Aorta (tissue), 5 donors: ENCODE data around the gene HLCS. TPM values are rescaled to one million over a fixed set of nuclear protein-coding genes. Genes with fewer than 3 reads are reported as not detected.

Source experiments
- ATAC-seq: fragments of 200-7000 bp; cut with Tn5 transposase; one replicate; pipeline ENCODE4 v1.9.1; 2022; ENCODE audit warnings: moderate library complexity; ENCODE audit not compliant: low FRiP score
- DNase-seq, 2 donors: peaks; one replicate each; pipeline ENCODE4 v3.0.0-alpha.2; 2020
- H3K27ac ChIP-seq, 2 donors: one replicate each; pipeline ENCODE4 v1.5.1; 2013; ENCODE audit warnings: low read length in 2 of 2, mild to moderate bottlenecking in 2 of 2, moderate library complexity in 2 of 2, control low read depth in 1 of 2, inconsistent platforms in 1 of 2, low read depth in 1 of 2
- H3K27me3 ChIP-seq, 2 donors: one replicate each; pipeline ENCODE4 v1.6.1; 2013; ENCODE audit warnings: control low read depth in 1 of 2, low read length in 1 of 2, mild to moderate bottlenecking in 1 of 2, moderate library complexity in 1 of 2; ENCODE audit not compliant: insufficient read depth in 2 of 2, control insufficient read depth in 1 of 2
- H3K36me3 ChIP-seq, 2 donors: one replicate each; pipeline ENCODE4 v1.6.1; 2013; ENCODE audit warnings: control low read depth in 1 of 2, low read length in 1 of 2, mild to moderate bottlenecking in 1 of 2; ENCODE audit not compliant: insufficient read depth in 2 of 2, control insufficient read depth in 1 of 2
- H3K4me1 ChIP-seq, 2 donors: one replicate each; pipeline ENCODE4 v1.6.1; 2013; ENCODE audit warnings: low read length in 2 of 2, control low read depth in 1 of 2, mild to moderate bottlenecking in 1 of 2, moderate library complexity in 1 of 2; ENCODE audit not compliant: insufficient read depth in 2 of 2, control insufficient read depth in 1 of 2
- H3K4me3 ChIP-seq, 2 donors: one replicate each; pipeline ENCODE4 v1.5.1; 2013; ENCODE audit warnings: low read length in 2 of 2, control low read depth in 1 of 2, mild to moderate bottlenecking in 1 of 2
- H3K9me3 ChIP-seq: one replicate; pipeline ENCODE4 v1.6.1; 2013; ENCODE audit warnings: mild to moderate bottlenecking, low read length; ENCODE audit not compliant: control insufficient read depth
- WGBS, 2 donors: extraction: QIAGEN DNeasy Blood & Tissue Kit; methylation state at CpG; one replicate each; pipeline ENCODE4 v1.1.7; 2013; 5-methylcytosine and 5-hydroxymethylcytosine counted together
- intact Hi-C, 2 donors: fragments of 100-400 bp; cut with DNase I; formaldehyde crosslinking; loops; one replicate each; pipeline versions ENCODE4 v1.14.2 to v1.15.0; 2022
- polyA plus RNA-seq, 2 donors: library from polyadenylated mRNA; stranded (reverse); fragments of 200-250 nt; gene quantifications; one replicate each; pipeline ENCODE4 v1.2.3, GENCODE V29; 2013
- total RNA-seq, 2 donors: library from RNA; stranded (reverse); fragmentation: NEBNext Ultra II Directional; extraction: Animal tissue kit (Norgen Biotek cat#: 25700); gene quantifications; one replicate each; pipeline ENCODE4 v1.2.1, GENCODE V29; 2021
- donor health status: healthy with polysubstance abuse.
- donor health status: Bipolar disorder and iron deficiency.
- donor health status: DM: no; HTN: no; CAD: no.
- donor health status: DM: no; HTN: no; CAD: no.
- donor health status: DM: yes; HTN: yes; CAD: no.

HLCS gene
- total and polyA plus RNA-seq, 4 donors: 2.1 to 19.7 (median 10.6) TPM

- Histone ChIP-seq H3K4me3 (no peak overlapping the region), H3K9me3 (no peaks in the 10 kb centered on the region), H3K4me1 (no peaks in the 10 kb centered on the region), H3K36me3 (peaks cover 0 to 8% of the 10 kb centered on the region in 2 donors), H3K27ac (no peak overlapping the region), H3K27me3 (no peaks in the 10 kb centered on the region)
- no peak for ATAC-seq
- intact Hi-C loops: no loop called here
- 92 to 94% methylated on average over 8 of the region's 8 CpGs for WGBS, 2 donors
- no peak for DNase-seq
These were observed 76.4 kb downstream of the HLCS start for GRCh38 chr21:36890086-36890485.

GRCh38 chr21:36889401-36889800 is 77.1 kb downstream of the HLCS start:
- 46 to 56% methylated on average over 2 of the region's 2 CpGs for WGBS, 2 donors
- peaks cover 0 to 8% of the 10 kb centered on the region in 2 donors for H3K36me3 ChIP-seq
- ATAC-seq: no peak

GRCh38 chr21:36888466-36888865 is 78.0 kb downstream of the HLCS start:
- H3K36me3 ChIP-seq: peaks cover 0 to 8% of the 10 kb centered on the region in 2 donors
- H3K4me3 ChIP-seq: no peak overlapping the region
- no peaks in the 10 kb centered on the region for H3K4me1 ChIP-seq
- H3K27ac ChIP-seq: no peak overlapping the region
- no peak for ATAC-seq
- no peaks in the 10 kb centered on the region for H3K27me3 ChIP-seq
- 92% methylated on average over 5 of the region's 5 CpGs for WGBS, 2 donors
- no peaks in the 10 kb centered on the region for H3K9me3 ChIP-seq
- no peak for DNase-seq
- intact Hi-C loops: no loop called here

More at GRCh38 chr21:36889401-36889800, 77.1 kb downstream of the HLCS start:
- H3K27ac ChIP-seq: no peak overlapping the region
- no peaks in the 10 kb centered on the region for H3K4me1 ChIP-seq
- no peak for DNase-seq
- no peaks in the 10 kb centered on the region for H3K9me3 ChIP-seq
- no peaks in the 10 kb centered on the region for H3K27me3 ChIP-seq
- intact Hi-C loops: no loop called here
- no peak overlapping the region for H3K4me3 ChIP-seq

- DNase-seq (no peak), ATAC-seq (no peak)
- intact Hi-C loops: no loop called here
- peaks cover 0 to 8% of the 10 kb centered on the region in 2 donors for H3K36me3 ChIP-seq
- H3K9me3 ChIP-seq: no peaks in the 10 kb centered on the region
- H3K4me3 ChIP-seq: no peak overlapping the region
- no peaks in the 10 kb centered on the region for H3K4me1 ChIP-seq
- no peak overlapping the region for H3K27ac ChIP-seq
- H3K27me3 ChIP-seq: no peaks in the 10 kb centered on the region
- WGBS, 2 donors: 88 to 89% methylated on average over 5 of the region's 5 CpGs
These were observed 78.5 kb downstream of the HLCS start for GRCh38 chr21:36887963-36888362.

- DNase-seq (no peak), ATAC-seq (no peak)
- Histone ChIP-seq H3K36me3 (peaks cover 0 to 3% of the 10 kb centered on the region in 2 donors), H3K27me3 (no peaks in the 10 kb centered on the region), H3K27ac (no peak overlapping the region), H3K4me3 (no peak overlapping the region), H3K9me3 (no peaks in the 10 kb centered on the region), H3K4me1 (no peaks in the 10 kb centered on the region)
- 50 to 66% methylated on average over 14 of the region's 14 CpGs for WGBS, 2 donors
- intact Hi-C loops: no loop called here
These were observed 82.7 kb downstream of the HLCS start for GRCh38 chr21:36883532-36884486.

- intact Hi-C loops: no loop called here
- H3K36me3 ChIP-seq: peaks cover 0 to 3% of the 10 kb centered on the region in 2 donors
- H3K27me3 ChIP-seq: no peaks in the 10 kb centered on the region
- H3K4me3 ChIP-seq: no peak overlapping the region
- H3K9me3 ChIP-seq: no peaks in the 10 kb centered on the region
- 38 to 52% methylated on average over 4 of the region's 4 CpGs for WGBS, 2 donors
- no peak for ATAC-seq
- H3K27ac ChIP-seq: no peak overlapping the region
- H3K4me1 ChIP-seq: no peaks in the 10 kb centered on the region
- DNase-seq: no peak
These were observed 83.7 kb downstream of the HLCS start for GRCh38 chr21:36882776-36883175.

DNA sequence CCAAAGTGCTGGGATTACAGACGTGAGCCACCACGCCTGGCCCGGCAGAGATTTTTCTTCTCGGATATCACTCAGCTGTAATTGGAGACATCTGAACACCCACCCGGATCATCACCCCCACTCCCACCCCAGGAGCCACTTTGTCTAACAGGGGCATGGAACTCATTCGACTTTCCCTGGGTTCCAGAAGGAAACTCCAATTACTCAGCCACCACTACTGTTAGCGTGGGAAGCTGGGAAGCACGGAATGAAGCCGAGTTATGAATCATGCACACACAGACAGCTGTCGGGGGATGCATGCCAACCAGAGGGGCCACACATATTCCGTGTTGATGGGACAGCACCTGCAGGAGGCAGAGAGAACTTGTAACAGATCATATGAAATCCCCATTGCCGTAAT is 85.2 kb downstream of the HLCS start:
- no peak for ATAC-seq
- no peaks in the 10 kb centered on the region for H3K27me3 ChIP-seq
- no peak overlapping the region for H3K4me3 ChIP-seq
- peaks cover 0 to 1% of the 10 kb centered on the region in 2 donors for H3K36me3 ChIP-seq
- WGBS, 2 donors: 90 to 96% methylated on average over 12 of the region's 12 CpGs
- no peaks in the 10 kb centered on the region for H3K9me3 ChIP-seq
- intact Hi-C loops: no loop called here
- no peak overlapping the region for H3K27ac ChIP-seq
- no peak for DNase-seq
- H3K4me1 ChIP-seq: no peaks in the 10 kb centered on the region

DNA sequence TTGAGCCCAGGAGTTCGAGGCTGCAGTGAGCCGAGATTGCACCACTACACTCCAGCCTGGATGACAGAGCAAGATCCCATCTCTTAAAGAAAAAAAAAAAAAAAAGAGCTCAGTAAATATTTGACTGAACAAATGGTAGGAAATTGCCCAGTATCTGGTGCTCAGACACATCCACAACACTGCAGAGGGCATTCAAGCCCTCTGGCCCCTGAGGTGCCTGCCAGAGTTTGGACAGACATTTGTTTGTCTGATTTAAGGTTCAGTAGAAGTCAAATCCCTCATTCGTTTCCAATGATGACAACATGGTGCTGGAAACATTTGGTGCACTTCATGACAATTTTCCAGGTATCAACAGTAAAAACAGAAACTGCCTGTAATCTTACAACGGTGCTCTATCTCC is 86.6 kb downstream of the HLCS start:
- no peaks in the 10 kb centered on the region for H3K4me1 ChIP-seq
- no peak for ATAC-seq
- DNase-seq: no peak
- WGBS, 2 donors: 57 to 65% methylated on average over 4 of the region's 4 CpGs
- no peaks in the 10 kb centered on the region for H3K27me3 ChIP-seq
- H3K27ac ChIP-seq: no peak overlapping the region
- intact Hi-C loops: no loop called here
- no peaks in the 10 kb centered on the region for H3K9me3 ChIP-seq
- H3K36me3 ChIP-seq: peaks cover 0 to 1% of the 10 kb centered on the region in 2 donors
- no peak overlapping the region for H3K4me3 ChIP-seq

GRCh38 chr21:36877741-36878140 is 88.7 kb downstream of the HLCS start:
- ATAC-seq (no peak), DNase-seq (no peak)
- Histone ChIP-seq H3K9me3 (no peaks in the 10 kb centered on the region), H3K4me3 (no peak overlapping the region), H3K27ac (no peak overlapping the region), H3K27me3 (no peaks in the 10 kb centered on the region), H3K4me1 (no peaks in the 10 kb centered on the region), H3K36me3 (peaks cover 0 to 1% of the 10 kb centered on the region in 2 donors)
- intact Hi-C loops: no loop called here
